ENCODE measurements around the gene CHST14.

DNA sequence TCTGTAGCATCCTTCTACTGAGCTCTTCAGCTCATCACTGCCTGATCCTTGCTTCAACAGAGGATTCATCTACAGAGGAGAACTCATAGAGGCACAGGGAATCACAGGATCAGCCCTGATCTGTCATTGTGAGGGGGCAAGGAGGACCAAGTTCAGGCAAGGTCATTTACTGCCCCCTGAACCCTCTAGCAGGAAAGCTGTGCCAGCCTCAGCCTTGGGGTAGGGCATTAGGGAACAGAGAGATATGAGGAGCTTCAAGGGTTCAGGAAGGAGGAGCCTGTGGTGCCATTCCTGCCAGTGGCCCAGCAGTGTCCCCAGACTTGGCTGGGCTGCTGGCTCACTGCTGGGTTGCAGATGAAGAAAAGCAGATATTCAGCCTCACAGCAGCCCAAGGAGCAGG lies 8.2 kb downstream of the CHST14 start:
- TF ChIP-seq, protein P1, sequence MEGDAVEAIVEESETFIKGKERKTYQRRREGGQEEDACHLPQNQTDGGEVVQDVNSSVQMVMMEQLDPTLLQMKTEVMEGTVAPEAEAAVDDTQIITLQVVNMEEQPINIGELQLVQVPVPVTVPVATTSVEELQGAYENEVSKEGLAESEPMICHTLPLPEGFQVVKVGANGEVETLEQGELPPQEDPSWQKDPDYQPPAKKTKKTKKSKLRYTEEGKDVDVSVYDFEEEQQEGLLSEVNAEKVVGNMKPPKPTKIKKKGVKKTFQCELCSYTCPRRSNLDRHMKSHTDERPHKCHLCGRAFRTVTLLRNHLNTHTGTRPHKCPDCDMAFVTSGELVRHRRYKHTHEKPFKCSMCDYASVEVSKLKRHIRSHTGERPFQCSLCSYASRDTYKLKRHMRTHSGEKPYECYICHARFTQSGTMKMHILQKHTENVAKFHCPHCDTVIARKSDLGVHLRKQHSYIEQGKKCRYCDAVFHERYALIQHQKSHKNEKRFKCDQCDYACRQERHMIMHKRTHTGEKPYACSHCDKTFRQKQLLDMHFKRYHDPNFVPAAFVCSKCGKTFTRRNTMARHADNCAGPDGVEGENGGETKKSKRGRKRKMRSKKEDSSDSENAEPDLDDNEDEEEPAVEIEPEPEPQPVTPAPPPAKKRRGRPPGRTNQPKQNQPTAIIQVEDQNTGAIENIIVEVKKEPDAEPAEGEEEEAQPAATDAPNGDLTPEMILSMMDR (IDR thresholded peaks at IDR 0.05; ENCODE audit: insufficient read depth, low read depth, low read length): no peak
- no peak for TF ChIP-seq EZH2 (IDR thresholded peaks at IDR 0.05; ENCODE audit: insufficient read depth, low read length)
